GM19455 (cell line): ENCODE data around the gene ASGR2.
"Not testable (repeated sequence)": the region's sequence is repeated elsewhere in the genome, so short reads cannot be mapped to it uniquely, and the experiment has no call there.

ENCODE experiments used
- ATAC-seq: cut with Tn5 transposase; IDR thresholded peaks from one replicate; pipeline ENCODE4 v1.9.1; 2021; ENCODE audit not compliant: unreplicated experiment

Gene ASGR2

GRCh38 chr17:7100641-7101379, 13.8 kb downstream of the ASGR2 start:
- ATAC-seq = not testable (repeated sequence)

- no peak for ATAC-seq
Observed at GRCh38 chr17:7098802-7099459, 15.7 kb downstream of the ASGR2 start.

GRCh38 chr17:7097940-7098339, 16.7 kb downstream of the ASGR2 start:
- ATAC-seq = no peak

GRCh38 chr17:7095625-7096024, 19.0 kb downstream of the ASGR2 start:
- no peak for ATAC-seq

- no peak for ATAC-seq
Observed at GRCh38 chr17:7094652-7095019, 20.0 kb downstream of the ASGR2 start.

GRCh38 chr17:7091311-7092005, 23.2 kb downstream of the ASGR2 start:
- not testable (repeated sequence) for ATAC-seq

GRCh38 chr17:7089570-7089969, 25.1 kb downstream of the ASGR2 start:
- ATAC-seq = not testable (repeated sequence)

- not testable (repeated sequence) for ATAC-seq
Observed at GRCh38 chr17:7088442-7088841, 26.2 kb downstream of the ASGR2 start.

- no peak for ATAC-seq
Observed at GRCh38 chr17:7084088-7084487, 30.5 kb downstream of the ASGR2 start.

- no peak for ATAC-seq
Observed at GRCh38 chr17:7083592-7083991, 31.0 kb downstream of the ASGR2 start.

- no peak for ATAC-seq
Observed at GRCh38 chr17:7081341-7082062, 33.1 kb downstream of the ASGR2 start.

GRCh38 chr17:7080456-7081041, 34.1 kb downstream of the ASGR2 start:
- ATAC-seq = no peak

GRCh38 chr17:7079581-7080455, 34.8 kb downstream of the ASGR2 start, which contains the start of gene CLEC10A:
TSS of gene CLEC10A (minus strand) at chr17:7080251. CDS start at chr17:7078812, 1,439 bp downstream.
- no peak for ATAC-seq

- ATAC-seq = no peak
Observed at GRCh38 chr17:7078711-7079110, 35.9 kb downstream of the ASGR2 start.

GRCh38 chr17:7077911-7078546, 36.6 kb downstream of the ASGR2 start:
- no peak for ATAC-seq

- ATAC-seq = no peak
Observed at GRCh38 chr17:7074931-7075330, 39.7 kb downstream of the ASGR2 start.

GRCh38 chr17:7072406-7072805, 42.2 kb downstream of the ASGR2 start:
- no peak for ATAC-seq

GRCh38 chr17:7070712-7071111, 43.9 kb downstream of the ASGR2 start:
- ATAC-seq = no peak

- ATAC-seq = no peak
Observed at GRCh38 chr17:7068268-7068667, 46.4 kb downstream of the ASGR2 start.
